HG02852 (cell line): ENCODE measurements around the gene ADAT2.

Source experiments
- ATAC-seq: cut with Tn5 transposase; IDR thresholded peaks from one replicate; pipeline ENCODE4 v1.9.1; 2021; ENCODE audit warnings: mild to moderate bottlenecking, moderate library complexity; ENCODE audit not compliant: unreplicated experiment

Gene ADAT2

DNA sequence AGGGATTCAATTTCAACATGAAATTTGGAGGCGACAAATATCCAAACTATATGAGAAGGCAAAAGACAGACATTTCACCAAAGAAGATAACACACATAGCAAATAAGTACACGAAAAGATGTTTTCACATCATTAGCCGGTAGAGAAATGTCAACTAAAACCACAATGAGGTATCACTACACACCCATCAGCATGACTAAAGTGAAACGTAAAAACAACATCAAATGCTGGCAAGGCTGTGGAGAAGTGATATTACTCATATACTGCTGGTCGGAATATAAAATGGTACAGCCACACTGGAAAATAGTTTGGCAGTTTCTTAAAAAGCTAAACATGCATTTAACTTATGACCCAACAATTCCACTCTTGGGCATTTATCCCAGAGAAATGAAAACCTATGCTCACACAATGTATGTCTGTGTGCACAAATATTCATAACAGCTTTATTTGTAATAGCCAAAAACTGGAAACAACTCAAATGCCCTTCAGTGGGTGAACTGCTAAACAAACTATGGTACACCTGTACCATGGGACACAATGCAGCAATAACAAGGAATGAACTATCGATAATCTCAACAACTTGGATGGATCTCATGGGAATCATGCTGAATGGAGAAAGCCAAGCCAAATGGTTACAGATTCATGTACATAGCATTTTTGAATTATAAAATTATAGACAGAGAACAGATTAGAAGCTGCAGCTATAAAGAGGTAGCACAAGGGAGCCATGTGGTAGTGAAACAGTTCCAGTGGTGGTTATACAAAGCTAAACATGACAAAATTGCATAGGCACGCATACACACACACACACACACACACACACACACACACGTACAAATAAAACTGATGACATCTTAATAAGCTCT lies 8.6 kb downstream of the ADAT2 start:
- no peak for ATAC-seq

DNA sequence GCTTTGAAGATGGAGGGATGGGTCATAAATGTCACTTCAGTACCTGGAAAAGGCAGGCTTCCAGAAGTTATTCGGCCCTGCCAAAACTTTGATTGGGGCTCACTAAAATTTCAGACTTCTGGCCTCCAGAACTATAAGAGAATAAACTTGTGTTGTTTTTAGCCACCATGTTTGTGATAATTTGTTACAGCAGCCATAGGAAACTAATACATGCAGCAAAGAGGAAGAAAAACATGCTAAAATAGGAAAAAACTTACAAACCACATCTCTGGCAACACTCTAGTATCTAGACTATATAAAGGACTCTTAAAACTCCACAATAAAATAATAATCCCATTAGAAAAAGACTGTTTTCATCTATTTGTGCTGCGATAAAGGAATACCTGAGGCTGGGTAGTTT lies 9.5 kb downstream of the ADAT2 start:
- no peak for ATAC-seq

DNA sequence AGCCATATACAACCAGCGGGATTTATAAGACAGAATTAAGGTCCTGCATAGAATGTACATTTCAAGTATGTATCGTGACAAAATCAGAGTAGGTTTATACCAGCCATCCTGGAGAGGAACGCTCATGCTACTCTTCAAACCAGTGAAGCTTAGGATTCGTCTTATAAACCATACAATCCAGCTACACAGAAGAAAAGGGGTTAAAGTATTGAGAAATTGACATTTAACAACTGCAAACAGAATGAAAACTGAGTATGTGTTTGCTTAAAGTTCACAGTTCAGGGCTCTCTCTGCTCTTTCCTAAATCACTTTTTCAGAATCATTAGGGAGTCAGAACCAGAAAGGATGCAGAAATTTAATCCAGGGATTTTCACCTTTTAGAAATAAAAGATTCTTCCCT lies 17.9 kb downstream of the ADAT2 start:
- ATAC-seq: no peak

DNA sequence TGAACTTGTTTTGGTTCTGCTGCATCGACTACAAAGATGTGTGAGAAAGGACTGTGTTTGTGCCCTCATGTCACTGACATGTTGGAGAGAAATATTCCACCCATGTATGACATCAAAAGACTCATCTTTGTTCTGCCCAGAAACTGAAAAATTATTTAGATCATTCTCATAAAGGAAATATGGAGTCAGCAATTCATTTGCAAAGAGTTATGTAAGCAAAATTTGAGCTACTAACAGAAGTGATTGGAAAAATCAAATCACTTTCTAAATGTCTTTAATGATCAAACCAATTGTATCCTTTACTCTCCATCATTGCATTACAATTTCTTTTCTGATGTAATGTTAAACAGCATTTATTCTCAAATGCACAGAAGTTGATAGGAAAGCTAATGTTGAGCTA lies 19.3 kb downstream of the ADAT2 start:
- ATAC-seq: no peak

DNA sequence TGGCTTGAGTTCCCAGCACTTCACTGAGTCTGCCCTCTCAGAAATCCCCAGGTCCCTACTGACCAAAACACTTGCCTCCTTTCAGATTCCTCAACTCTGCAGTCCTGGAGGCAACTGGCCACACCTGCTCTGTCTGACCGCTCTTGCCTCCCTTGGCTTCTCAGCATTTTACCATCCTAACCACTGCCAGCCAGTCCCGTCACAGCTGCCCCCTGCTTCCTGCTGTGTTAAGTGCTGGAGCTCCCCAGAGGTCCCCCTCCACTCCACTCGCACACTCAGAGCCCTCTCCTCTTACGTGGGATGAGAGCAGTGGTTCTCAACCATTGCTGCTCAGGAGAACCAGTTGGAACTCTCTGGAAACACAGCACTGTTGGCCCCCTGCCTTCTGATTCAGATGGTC lies 20.5 kb downstream of the ADAT2 start:
- no peak for ATAC-seq

DNA sequence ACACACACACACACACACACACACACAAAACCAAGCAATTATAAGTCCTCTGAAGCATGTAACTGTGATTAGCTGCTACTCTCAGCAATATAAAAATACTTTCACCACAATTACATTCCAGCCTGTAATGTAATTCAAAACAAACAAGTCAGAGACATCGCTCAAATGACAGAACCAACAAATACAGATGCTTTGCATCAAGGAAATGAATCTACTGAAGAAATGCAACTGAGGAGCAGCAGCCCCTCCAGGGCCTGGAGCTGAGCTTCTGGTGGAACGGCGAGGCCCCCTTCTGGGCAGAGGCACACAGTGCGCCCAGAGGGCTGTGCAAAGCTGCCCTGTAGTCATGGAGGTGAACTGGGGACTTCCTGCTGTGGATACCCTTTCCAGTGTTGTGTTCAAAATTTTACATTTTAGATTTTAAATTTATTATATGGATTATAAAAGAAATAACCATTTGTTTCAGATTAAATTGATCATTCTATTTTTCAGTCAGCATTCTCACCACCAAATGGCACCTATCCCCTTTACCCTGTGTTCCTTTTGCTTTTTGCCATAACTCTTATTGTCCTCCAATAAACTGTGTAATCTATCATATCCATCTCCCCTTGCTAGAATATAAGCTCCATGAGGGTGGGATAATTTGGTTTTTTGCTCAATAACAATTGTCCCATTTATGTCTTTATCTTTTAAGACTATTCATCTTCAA lies 23.2 kb downstream of the ADAT2 start:
- ATAC-seq: peak; percentile 100

DNA sequence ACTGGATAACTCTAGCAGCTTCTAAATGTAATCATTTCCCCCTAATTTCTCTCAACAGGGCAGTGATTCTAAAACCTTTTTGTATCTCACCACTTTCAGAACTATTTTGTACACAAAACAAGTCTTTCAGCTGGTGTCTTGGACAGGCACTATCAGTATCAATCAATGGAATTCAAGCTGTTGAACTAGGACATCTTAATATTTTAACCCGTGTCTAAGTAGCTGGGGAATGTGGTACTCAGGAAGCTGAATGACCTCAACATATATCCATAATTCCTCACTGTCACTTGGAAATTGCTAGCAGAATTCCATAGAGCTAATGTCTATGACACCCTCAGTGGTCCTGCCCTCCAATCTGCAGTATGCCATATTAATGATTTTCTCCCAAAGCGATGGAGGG lies 24.5 kb downstream of the ADAT2 start:
- no peak for ATAC-seq

DNA sequence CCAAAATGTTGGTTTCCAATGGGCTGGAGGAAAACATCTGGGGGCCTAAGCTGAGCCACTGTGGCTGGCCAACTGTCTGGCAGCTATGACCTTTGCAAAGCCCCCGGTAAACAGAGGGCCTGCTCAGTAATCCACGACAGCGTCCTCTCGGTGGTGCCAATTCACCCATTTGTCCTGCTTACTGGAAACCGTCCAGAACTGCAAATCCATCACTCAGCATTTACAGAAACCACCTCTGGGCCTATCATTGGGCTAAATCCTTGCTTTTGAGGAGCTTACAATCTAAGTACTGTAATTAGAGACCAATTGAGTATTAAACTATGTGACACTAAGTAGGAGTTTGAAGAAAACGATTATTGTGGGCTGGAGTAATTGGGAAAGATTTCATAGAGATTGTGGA lies 31.0 kb downstream of the ADAT2 start:
- ATAC-seq: no peak

DNA sequence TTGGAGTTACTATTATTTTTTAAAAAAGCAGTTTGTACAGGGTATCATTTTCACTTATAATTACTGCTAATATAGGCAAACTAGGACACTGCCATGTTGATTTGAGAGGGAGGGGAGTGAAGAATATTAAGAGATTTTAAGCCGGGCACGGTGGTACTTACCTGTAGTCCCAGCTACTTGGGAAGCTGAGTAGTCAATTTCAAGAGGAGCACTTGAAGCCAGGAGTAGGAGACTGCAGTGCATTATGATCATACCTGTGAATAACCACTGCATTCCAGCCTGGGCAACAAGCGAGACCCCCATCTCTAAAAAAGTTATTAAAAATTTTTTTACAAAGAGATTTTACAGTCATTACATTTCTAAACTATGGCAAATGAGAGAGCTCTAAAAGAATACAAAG lies 35.7 kb downstream of the ADAT2 start:
- no peak for ATAC-seq

DNA sequence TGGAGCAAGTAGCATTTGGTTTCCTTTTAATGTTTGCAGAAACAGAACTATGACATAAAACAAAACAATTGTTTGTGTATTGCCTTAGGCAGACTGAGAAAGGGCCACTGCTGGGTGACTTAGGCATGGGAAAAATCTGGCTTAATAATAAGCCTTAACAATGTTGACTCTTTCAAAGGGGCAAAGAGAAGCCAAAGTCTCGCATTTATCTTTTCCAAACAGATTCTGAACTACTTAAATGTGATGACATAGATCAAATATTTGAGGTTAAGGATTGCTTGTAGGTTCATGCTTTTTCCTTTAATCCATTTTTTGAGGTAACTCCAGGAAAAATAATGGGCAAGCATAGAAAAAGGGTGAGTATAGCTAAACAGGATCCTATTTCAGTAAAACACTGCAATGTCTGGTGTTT lies 39.6 kb downstream of the ADAT2 start:
- ATAC-seq: no peak

DNA sequence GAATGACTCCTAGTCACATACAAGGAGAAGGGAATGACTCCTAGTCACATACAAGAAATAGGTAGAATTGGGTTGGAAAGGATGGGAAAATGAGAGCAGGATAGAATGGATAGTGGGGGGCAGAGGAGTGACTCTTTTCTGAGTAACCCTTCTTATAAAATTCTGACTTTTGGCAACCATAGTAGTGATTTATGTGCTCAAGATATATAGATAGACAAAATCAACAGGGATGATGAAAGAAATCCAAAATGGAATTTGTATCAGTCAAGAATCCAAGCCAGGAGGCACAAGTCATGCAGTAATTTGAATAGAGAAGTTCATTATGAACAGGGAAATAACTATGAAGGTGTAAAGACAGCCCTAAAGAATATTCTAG lies 41.7 kb downstream of the ADAT2 start:
- no peak for ATAC-seq

DNA sequence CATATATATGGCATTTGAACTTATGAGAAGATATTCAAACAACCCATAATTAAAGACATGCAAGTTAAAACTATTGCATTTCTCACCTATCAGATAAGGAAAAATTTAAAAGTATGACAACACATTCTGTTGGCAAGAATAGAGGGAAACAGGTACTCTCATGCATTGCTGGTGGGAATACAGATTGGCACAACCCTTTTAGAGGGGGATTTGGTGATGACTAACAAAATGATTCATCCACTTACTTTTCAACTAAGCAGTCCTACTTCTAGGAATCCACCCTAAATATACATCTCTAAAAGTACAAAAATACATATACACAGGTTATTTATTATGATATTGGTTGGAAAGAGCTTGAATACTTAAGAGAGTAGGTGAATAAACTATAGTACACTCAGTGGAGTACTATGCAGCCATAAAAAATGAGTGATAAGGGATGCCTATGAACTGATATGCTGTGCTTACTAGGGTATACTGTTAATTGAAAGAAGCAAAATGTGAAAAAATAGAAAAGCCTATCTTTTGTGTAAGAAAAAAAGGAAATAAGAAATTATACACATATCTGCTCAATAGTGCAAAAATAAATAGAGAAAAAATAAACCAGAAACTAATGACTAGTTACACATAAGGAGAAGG lies 42.2 kb downstream of the ADAT2 start:
- ATAC-seq: no peak

DNA sequence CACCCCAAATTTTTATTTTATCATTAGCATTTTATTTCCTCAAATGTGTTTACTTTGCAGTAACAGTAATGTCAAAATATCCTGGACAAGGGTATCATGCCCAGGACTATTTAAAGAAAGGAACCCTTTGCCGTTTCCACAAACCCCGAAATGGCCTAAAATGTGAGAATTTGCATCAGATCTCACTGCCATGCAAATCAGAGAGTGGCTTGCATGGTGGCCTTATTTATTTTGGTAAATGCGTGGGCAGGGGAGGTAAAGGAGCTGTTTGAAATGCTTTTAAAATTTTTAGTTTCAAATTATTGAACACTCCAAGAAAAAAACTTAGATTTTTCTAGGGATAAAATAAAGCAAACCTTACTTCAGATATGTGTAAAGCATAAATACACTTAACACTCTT lies 43.8 kb downstream of the ADAT2 start:
- peak; percentile 62 for ATAC-seq

DNA sequence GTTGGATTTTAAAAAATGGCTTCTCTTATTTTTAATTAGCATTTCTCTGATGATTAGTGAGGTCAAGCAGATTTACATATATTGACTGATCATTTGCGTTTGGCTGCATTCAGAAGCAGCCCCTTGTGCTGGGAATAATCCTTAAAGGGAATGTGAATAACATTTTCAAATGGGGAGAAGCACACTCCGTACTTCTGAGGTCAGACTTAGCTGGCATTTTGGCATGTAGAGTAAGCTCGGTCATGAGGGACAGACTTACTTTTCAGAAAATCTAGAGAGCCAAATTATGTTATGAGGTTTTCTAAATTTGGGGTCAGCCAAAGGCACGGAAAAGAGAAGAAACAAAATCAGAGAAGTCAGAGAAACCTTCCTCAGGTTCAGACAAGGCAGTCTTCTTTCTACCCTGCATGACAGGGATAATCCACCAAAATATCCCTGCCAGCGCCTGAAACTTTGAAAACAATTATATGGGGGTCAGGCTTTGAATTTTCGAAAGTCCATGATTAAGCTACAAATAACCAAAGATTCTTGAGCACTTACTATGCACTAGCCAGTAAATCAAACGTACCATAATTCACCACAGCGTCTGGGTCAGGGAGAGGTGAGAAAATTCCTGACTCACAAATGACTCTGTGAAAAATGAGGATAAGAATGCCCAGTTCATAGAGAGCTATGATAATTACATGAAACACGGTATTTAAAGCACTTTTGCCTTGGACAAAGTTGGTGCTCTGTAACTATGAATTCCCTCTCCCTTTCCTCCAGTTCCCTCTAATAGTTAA lies 44.9 kb downstream of the ADAT2 start:
- ATAC-seq: no peak

DNA sequence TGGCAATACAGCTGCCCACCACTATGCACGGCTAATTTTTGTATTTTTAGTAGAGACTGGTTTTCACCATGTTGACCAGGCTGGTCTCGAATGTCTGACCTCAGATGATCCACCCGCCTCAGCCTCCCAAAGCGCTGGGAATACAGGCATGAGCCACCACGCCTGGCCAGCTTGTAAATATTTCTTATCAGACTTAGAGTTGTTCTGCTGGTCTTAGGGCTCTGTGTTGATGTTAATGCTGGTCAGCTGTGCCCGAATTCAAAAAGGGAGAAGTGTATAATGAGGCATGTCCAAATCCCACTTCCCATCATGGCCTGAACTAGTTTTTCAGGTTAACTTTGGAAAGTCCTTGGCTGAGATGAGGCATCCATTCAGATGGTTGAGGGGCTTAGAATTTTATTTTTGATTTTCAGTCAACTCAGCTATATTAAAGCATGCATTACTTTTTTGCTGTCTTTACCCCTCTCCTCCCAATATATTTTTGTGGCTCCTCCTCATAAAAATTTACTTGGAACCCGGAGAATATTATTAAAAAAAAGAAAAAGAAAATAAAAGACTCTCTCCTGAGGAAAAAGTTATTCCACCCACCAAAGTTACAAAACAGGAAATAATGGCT lies 47.7 kb downstream of the ADAT2 start:
- no peak for ATAC-seq

DNA sequence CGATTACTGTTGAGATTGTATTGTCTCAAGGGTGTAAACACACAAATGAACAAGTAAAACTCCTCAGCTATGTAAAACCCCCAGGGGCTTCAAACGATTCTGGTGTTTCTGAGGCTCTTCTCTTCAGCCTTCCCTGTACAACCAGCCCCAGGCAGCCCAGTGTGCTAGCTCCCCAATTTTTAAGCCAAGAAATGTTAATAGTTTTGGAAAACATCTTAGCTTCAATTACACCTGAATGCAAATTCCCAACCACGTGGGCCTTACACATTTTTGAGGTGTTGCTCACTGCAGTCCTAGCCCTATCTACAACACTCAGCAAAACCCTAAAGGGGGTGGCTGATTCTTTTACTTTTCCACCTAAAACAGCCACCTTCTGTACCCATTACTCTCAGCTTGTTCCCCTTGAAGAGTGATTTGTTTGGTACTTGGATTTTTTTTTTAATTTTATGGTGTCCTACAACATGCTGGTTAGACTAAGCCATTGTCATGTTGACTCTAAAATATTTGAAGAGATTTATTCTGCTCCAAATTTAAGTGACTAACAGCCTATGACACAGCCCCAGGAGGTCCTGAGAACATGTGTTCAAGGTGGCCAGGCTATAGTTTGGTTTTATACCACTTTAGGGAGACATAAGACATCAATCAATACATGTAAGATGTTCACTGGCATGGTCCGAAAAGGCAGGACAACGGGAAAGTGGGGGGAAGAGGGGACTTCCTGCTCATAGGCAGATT lies 48.7 kb downstream of the ADAT2 start:
- no peak for ATAC-seq

DNA sequence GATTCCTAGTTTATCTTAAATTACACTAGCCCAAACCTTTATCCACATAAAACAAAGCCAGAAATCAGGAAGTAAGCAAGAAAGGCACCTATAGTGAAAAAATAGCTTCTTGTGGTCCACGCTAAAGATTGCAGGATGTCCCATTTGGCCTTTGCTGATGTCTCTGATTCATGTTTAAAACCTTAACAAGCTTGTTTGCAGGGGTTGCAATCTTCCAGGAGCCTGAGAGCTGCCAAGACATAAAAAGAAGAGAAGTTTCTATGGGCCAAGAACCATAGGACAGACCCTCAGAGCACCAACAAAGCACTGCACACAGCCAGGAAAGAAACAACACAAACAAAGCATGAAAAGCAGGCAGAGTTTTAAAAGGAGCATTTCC lies 49.4 kb downstream of the ADAT2 start:
- ATAC-seq: no peak

DNA sequence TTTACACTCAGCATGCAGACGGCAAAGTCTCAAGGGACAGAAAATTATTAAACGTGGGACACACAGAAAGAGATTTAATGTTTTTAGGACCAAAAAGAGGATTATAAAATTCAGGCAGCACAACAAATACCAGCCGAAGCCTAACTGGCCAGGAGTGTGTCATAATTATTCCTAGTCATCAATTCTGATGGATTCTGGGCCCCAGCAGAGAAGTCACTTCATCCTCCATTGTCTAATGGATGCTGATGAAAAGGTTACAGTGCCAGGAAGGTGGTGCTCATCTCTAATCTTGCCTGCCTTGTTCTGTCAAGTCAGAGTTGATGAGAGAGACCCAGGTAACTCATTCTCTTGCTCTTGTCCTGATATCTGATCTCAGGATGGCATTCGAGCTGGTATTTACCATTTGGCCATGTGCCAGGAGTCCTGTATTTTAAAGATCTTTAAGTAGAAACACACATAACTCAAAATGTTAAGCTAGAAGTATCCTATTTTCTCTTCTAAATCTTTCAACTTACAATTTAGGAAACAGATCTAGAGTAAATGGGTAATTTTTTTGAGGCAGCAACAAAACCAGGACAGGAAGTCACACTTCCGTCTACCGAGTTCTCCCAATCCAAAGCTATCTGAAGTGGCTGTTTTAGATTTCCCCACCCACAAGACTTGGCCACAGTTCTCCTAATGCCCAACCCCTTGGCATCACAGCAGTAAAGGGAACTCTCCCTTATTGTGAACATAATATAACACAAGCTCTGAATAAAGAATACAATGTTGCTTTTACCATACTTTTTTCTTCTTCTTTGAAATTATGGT lies 50.0 kb downstream of the ADAT2 start:
- no peak for ATAC-seq

DNA sequence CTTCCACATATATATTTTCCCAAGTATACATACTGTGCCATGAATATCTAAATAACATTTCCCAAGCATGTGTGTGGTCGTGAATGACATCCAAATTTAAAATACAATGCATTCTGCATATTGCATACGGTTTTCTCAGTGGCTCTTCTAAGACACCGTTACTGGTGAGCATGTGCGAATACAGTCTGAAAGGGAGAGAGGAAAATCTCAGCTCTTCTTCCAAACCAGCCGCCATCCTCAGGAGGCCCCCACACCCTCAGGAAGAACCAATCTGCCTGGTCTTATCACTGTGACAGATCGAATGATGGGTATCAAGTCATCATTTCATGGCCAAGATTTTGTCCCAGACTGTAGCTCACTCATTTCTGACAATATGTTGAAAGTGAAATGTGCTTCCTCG lies 50.7 kb downstream of the ADAT2 start:
- no peak for ATAC-seq
